ENCODE results near the gene SERPINA4. TPM values are rescaled to one million over a fixed set of nuclear protein-coding genes. Genes with fewer than 3 reads are reported as not detected.

SERPINA4 gene
- total RNA-seq, 4 donors from 2014 or later: not detected

- 100% methylated on average over 1 of the region's 3 CpGs for WGBS
- Histone ChIP-seq H3K27ac (replicated peaks in 1 of 4) (no peak overlapping the region), H3K9me3 (peaks cover 0 to 36% (median 29%) of the 10 kb centered on the region in 4 donors), H3K27me3 (no peaks in the 10 kb centered on the region), H3K4me1 (peaks cover 3 to 40% (median 11%) of the 10 kb centered on the region in 4 donors), H3K36me3 (peaks cover 3 to 9% (median 5%) of the 10 kb centered on the region in 4 donors), H3K4me3 (peak overlapping the region in 2 of 4 donors; percentile 7 to 51)
- no peak for DNase-seq (ENCODE audit: extremely low spot score)
- TF ChIP-seq POLR2AphosphoS5 (IDR thresholded peaks at IDR 0.05) (no peak), EP300 (IDR thresholded peaks at IDR 0.05) (no peak), POLR2A (IDR thresholded peaks at IDR 0.05; ENCODE audit: low read depth) (no peak), CTCF (IDR thresholded peaks at IDR 0.05) (no peak)
- intact Hi-C loops (cut with DNase I): no loop called here
These were observed 54.0 kb downstream of the SERPINA4 start for GRCh38 chr14:94615254-94615653.

- intact Hi-C loops (cut with DNase I): no loop called here
- peaks cover 3 to 14% (median 5%) of the 10 kb centered on the region in 4 donors for H3K36me3 ChIP-seq
These were observed 54.8 kb downstream of the SERPINA4 start for GRCh38 chr14:94615823-94616570.

GRCh38 chr14:94617366-94617941 is 56.2 kb downstream of the SERPINA4 start:
- TF ChIP-seq EP300 (IDR thresholded peaks at IDR 0.05) (no peak), POLR2A (IDR thresholded peaks at IDR 0.05; ENCODE audit: low read depth) (no peak), POLR2AphosphoS5 (IDR thresholded peaks at IDR 0.05) (no peak), CTCF (IDR thresholded peaks at IDR 0.05) (no peak)
- no peak overlapping the region for H3K27ac ChIP-seq (replicated peaks in 1 of 4)
- peaks cover 0 to 39% (median 29%) of the 10 kb centered on the region in 4 donors for H3K9me3 ChIP-seq
- DNase-seq (ENCODE audit: extremely low spot score): no peak
- peaks cover 3 to 14% (median 5%) of the 10 kb centered on the region in 4 donors for H3K36me3 ChIP-seq
- H3K27me3 ChIP-seq: no peaks in the 10 kb centered on the region
- WGBS: 87% methylated on average over 5 of the region's 5 CpGs
- no peak overlapping the region for H3K4me3 ChIP-seq
- intact Hi-C loops (cut with DNase I): no loop called here
- peaks cover under 1 to 20% (median 5%) of the 10 kb centered on the region in 4 donors for H3K4me1 ChIP-seq

More at GRCh38 chr14:94615823-94616570, 54.8 kb downstream of the SERPINA4 start:
- peaks cover 0 to 39% (median 29%) of the 10 kb centered on the region in 4 donors for H3K9me3 ChIP-seq
- TF ChIP-seq POLR2A (IDR thresholded peaks at IDR 0.05; ENCODE audit: low read depth) (no peak), EP300 (IDR thresholded peaks at IDR 0.05) (no peak)
- H3K27me3 ChIP-seq: no peaks in the 10 kb centered on the region
- H3K4me1 ChIP-seq: peaks cover 3 to 33% (median 10%) of the 10 kb centered on the region in 4 donors
- 87% methylated on average over 8 of the region's 8 CpGs for WGBS
- no peak for DNase-seq (ENCODE audit: extremely low spot score)
- no peak overlapping the region for H3K27ac ChIP-seq (replicated peaks in 1 of 4)
- peak overlapping the region in 1 of 4 donors; percentile 51 for H3K4me3 ChIP-seq

- Histone ChIP-seq H3K27me3 (peaks cover 0 to 5% (median 0%) of the 10 kb centered on the region in 4 donors), H3K36me3 (peaks cover 3 to 14% (median 5%) of the 10 kb centered on the region in 4 donors), H3K9me3 (peaks cover 0 to 39% (median 29%) of the 10 kb centered on the region in 4 donors), H3K4me3 (no peak overlapping the region), H3K27ac (replicated peaks in 1 of 4) (no peak overlapping the region), H3K4me1 (peaks cover 0 to 13% (median 2%) of the 10 kb centered on the region in 4 donors)
- TF ChIP-seq POLR2A (IDR thresholded peaks at IDR 0.05; ENCODE audit: low read depth): no peak
- no peak for TF ChIP-seq EP300 (IDR thresholded peaks at IDR 0.05)
- TF ChIP-seq POLR2AphosphoS5 (IDR thresholded peaks at IDR 0.05): no peak
- no peak for TF ChIP-seq CTCF (IDR thresholded peaks at IDR 0.05)
- no peak for DNase-seq (ENCODE audit: extremely low spot score)
- 96% methylated on average over 3 of the region's 3 CpGs for WGBS
- intact Hi-C loops (cut with DNase I): no loop called here
These were observed 57.0 kb downstream of the SERPINA4 start for GRCh38 chr14:94617988-94618822.

Measured in esophagus muscularis mucosa (tissue), 4 donors.